Stimulated activated naive CD4-positive, alpha-beta T cell (primary cell): ENCODE data around the gene SLC8A3.

Experiments
- DNase-seq, 6 experiments: peaks; one replicate each; lab custom pipeline; 2025; lab: John Stamatoyannopoulos, UW

Gene SLC8A3

DNA sequence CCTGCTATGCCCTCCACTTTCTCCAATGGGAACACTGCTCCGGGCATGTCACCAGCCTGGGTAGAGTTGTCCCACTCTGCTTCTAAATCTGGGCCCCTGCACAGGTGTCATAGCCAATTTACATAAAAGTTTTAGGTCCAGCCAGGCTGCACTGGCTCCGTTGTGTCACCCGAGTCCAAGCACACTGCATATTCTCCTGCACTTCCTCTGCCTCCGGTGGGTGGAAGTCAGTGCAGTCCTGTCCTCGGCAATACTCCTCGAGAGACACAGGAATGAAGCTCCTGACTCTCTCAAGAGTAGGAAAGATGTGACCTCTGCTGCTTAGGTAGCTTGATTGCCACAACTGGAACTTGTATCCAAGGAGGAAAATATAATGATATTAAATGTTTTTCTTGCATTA is 15.2 kb downstream of the SLC8A3 start:
- DNase-seq = no peak

DNA sequence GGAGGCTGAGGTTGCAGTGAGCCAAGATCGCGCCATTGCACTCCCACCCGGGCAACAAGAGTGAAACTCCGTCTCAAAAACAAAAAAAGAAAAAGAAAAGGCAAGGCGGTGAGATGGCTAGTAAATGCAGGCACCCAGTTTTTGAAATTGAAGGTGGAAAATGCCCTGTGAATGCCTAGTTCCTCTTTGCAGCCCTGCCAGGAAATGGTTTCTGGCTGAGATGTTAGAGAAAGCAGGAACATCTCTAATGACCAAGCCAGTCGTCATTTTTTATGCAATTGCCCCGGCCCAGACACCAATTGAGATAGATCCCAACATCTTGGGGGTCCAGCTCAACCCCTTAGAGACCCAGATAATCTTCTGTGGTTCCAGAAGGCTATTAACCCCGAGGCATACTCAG is 17.0 kb downstream of the SLC8A3 start:
- DNase-seq = no peak

DNA sequence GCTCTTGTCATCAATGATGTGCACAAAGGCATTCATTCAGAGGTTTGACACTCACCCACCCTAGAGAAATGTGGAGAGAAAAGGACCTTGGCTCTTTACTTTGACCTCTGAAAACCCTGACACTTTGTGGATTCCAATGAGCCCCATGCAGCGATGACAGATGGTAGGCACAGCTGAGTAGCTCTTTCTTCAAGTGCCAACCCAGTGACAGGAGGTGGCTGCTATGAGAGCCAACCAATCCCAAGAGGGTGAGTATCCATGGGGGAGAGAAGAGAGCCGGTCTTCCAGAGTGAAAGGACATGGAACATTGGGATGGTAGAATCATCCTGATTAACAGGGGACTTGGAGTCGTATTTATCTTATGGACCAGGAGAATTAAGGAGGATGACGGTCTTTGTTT is 17.8 kb downstream of the SLC8A3 start:
- no peak for DNase-seq

DNA sequence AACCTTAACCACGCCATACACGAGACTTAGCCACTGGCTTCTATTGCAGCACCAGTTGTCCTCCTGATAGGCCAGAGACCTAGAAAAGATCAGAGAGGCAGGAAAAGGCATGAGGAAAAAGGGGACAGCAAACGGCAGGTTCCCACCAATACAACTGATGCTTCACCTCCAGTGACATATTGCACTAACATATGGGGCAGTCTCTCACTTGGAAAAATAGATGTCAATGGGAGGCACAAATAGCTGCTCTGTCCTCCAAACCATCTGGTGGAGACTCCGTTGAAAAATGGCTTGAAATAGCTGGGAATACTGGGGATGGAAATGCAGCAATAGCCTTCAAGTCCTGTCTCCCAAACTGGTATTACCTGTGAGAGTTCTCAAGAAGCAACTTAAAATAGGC is 20.3 kb downstream of the SLC8A3 start:
- no peak for DNase-seq

DNA sequence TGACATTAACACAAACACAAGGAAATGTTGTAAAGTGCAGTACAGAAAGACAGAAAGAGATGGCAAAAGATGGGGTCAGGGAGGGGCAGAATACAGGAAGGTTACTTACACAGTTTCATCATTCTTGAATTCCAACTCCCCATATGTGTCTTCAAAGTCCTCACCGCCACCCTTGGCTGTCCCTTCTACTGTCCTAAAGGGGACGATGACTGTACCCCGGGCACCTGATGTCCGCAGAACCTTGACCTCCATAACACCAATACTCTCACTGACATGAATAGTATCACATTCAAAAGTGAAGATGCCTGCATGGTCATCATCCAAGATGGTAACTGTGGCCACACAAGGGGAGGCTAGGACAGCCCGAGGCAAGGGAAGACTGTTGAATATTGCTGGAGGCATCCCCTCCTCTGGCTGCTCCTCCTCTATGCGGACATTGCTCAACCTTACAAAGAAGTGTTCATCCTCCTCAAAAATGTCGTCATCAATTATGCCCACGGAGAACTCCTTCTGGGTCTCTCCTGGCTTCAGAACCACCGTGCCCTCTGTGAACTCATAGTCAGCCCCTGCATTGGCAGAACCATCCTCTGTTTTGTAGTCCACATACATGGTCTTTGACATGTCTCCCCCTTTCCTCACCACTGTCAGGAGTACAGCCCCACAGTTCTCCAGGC is 22.1 kb downstream of the SLC8A3 start:
- DNase-seq = no peak

DNA sequence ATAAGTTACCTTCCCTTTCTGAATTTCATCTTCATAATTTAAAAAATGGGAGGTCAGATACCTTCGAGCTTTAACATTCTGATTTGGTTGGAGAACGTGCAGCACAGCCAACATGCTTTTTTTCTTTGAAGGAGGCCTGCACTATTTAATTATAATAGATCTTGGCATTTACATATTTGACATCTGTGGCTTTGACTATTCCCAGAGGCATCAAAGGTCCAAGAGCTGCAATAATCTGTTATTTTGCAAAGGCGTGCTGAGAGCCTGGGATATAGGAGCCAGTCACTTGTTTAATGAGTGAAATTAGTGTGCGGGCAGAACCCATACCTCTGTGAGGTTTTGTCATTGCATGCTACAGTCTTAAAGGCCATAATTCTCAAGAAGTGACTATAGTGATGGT is 26.4 kb downstream of the SLC8A3 start:
- no peak for DNase-seq

DNA sequence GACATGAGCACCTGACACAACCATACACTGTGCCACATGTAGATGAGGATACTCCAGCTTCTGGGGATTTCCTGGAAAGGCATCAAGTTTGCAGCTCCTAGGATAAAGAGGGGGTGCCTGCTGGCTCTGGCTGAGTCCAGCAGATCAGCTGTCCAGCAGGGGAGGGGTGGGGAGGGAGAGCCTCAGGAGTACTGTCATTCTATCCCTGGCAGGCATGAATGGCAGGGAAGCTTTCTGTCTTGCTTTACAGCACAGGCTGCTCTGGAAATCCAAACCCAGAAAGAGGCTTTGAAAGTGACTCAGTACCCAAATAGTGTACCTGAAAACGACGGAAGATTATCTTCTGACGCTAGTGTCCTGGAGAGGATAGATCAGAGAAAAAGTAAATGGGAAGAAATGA is 32.2 kb downstream of the SLC8A3 start:
- no peak for DNase-seq

DNA sequence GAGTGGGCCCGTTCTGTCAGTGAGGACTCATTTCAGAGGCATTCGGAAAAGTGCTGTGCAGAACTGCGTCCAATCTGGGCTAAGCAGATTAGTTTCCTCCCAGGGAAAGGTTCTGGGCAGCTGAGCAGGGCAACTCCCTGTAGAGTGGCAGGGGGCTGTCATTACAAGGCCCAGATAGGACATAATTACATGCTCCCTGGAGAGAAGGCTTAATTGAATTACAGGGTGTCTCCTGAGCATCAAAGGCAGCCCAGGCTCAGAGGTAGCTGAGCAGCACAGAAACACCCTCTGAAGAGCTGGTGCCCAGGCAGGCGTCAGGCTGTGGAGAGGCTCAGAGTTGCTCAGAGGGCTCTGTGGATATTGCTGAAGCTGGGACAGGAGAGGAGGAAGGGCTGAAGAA is 36.0 kb downstream of the SLC8A3 start:
- DNase-seq = no peak

DNA sequence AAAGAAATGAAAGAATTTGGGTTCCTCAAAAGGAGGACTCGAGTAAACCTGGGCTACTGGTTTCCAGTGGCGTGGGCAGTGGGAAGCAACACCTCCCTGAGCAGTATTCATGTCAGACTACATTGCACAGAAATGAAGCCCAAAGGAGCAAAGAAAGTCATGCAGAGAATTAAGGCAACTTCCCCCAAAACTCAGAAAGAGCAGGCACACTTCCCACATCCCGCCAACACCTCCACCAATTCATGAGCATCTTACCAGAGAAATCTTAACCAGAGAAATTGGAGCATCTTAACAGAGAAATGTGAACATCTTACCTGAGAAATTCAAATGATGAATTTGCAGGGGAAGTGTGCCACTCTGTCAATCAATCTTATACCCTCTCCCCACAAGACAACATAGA is 36.7 kb downstream of the SLC8A3 start:
- no peak for DNase-seq

DNA sequence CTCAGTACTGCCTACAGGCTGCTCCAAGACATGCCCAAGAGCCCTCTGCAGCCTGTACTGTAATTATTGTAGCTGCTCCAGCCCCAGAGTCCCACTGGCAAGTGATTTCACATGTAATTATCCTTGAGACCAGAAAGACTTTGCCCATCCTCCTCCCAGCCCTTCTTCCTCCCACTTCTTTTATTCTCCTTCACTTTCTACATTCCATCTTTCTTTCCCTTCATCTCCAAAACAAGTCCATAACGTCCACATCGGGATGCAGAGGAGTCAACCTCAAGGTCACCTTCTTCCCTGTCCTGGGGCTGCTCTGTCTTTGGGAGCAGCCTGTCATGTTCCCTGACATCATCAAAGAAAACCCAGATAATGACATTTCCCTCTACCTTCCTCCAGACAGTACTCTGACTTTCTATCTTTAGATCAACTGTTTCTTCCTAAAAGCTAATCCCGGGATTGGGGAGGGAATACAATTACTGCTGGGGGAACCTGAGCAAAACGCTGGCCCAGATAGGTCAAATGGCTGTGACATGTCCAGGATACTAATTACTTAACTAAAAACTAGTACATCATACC is 39.1 kb downstream of the SLC8A3 start:
- no peak for DNase-seq

DNA sequence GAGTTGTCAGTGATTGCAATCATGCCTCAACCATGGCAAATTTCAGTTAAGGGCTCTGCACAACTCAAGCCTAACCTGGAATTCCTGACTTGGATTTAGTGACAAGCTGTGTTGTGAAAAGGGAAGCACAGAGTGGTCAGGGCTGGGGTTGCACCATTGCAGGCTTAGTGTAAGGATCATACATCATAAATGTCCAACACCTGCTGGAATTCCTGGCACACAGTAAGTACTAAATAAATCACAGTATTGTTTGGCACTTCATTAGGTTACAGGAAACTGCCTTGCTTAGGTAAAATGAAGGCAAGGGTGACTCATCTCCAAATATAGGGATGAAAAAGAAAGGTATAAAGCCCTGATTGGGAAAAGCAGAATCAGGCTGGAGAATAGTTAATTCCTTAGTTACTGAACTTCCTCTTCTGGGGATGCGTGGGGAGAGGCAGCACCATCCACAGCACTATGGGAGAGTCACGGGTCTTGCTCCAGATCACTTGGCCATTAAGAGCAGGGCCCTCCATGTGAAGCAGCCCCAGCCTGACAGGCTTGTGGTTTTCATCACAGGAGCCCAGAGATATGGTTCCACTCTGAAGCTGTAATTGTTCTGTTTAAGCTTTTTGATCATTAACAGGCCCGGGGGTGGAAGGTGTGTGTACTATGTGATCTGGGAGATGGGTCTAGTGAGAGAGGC is 39.7 kb downstream of the SLC8A3 start:
- no peak for DNase-seq

DNA sequence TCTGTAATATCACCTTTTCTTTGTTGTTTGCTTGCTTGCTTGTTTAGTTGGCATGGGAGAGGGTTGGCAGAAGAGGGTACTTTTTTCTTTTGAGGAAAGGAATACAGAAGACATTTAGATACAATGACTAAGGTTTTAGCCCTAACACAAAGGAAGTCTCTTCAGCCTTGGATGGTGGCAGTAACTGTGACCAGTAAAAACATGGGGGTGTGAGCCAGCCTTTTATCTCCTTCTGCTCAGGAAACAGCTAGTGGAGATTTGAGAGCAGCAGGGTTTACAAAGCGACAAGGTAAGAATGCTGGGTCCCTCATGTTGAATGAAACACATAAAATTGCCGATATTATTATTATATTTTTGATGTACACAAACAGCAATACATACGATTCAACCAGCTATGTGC is 40.4 kb downstream of the SLC8A3 start:
- DNase-seq = no peak

DNA sequence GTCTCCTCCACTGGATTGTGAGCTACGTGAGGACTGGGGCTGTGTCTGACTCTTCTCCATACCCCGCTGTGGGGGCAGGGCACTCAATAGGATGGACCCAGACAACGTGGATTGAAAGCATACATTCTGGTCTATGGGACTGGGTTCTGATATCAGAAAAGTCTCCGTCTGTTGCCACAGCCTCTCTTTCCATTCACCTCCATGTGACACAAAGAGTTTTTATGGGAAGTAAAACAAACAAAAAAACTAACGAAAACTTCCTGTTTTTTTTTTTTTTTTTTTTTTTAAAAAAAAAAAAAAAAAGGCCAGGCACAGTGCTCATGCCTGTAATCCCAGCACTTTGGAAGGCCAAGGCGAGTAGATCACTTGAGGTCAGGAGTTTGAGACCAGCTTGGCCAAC is 44.7 kb downstream of the SLC8A3 start:
- DNase-seq = no peak

DNA sequence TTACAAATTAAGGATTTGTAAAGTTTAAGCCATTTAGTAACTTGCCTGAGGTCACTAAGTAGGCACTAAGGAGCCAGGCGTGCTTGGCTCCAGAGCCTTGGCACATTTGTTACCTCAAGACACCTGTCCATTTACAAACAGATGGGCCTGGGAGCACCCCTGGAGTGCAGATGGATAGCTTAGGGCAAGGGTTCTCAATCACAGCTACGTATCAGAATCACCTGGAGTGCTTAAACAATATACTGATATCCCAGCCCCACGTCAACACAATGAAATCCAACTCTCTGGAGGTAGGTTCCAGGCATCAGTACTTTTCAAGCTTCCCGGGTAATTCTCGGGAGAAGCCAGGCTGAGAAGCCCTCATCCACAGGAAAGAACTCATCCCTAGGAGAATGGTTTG is 45.4 kb downstream of the SLC8A3 start:
- DNase-seq = no peak

DNA sequence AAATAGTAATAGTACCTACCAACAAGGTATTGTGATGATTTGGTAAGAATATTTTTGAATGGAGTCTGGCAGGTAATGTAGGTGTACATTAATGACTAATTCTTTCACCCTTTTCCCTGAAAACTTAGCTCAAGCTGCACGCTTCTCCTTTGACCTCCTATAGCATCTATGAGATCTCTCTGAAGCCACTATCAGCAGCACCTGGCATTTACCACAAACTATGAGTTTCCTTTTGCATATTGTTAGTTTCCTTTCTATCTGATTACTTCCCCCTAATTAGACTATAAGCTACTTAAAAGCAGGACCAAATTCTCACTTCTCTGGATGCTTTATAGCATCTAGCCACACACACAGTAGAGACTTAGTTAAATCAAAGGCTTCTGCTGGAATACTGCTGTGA is 48.1 kb downstream of the SLC8A3 start:
- no peak for DNase-seq

DNA sequence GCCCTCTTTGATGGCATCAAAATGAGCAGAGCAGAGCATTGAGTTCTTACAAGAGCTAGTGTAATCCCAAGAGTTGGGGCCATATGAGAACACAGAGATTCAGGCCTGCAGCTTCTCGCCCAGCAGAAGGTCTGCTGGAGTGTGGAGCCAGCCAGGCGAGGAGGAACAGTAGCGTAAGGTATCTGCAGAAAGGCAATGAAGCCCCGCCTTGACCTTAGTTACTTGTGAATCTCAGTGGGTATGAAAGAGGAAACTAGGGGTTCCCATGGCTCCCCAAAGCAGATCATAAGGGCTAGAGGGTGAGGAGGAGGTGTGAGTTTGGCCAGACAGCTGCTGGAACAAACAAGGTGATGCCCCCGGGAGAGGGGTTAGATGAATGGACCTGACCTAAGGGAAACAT is 49.4 kb downstream of the SLC8A3 start:
- no peak for DNase-seq

DNA sequence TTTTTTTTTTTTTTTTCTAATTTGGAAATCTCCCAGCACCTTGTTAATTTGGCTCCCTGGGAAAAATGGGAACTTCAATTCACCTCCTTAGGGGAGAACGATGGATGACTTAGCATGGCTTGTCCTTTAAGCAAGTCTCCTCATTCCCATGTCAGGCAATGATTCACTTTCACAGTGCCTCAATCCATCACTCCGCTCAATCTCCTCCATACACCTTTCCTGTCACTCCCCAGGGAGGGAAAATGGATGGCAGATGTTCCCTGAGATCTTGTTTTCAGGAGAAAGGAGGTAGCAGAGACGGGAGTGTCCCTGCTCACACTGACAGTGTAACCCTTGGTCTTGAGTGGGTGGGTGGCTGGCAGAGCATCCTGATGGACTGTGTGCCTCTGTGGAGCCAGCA is 51.0 kb downstream of the SLC8A3 start:
- DNase-seq = no peak

DNA sequence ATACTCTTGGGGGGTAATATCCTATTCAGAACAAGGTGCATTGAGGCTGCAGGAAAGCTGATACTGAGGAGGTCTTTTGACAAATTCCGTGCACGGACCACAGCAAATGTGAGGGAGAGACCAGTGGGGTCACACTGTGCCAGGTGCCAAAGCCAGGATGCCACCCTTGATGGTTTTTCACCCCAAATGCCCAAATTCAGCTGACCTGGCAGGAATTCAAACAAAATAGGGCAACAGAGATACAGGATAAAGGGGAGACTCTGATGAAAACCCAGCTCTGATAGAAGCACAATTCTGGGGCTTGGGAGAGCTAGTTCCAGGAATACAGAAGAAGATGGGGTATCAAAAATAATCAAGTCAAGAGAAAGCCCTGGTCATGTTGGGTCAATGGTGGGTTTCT is 55.3 kb downstream of the SLC8A3 start:
- DNase-seq = no peak

DNA sequence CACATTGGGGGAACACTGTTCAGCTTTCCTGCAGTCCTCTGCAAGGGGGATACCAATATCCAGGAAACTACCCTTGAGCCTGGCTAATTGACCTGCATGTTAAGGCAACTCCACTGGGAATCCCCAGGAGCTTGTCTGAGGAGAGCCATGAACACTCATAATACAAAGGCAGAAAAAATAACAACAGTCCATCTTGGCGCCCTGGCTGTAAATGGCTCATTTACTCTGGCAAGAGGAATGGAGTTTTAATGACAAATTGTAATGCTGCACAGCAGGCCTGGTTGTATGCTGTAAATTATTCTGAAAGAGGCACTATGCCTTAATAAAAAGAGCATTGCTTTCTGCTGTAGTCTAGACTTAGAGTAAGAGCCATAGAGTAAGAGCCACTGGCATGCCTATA is 58.3 kb downstream of the SLC8A3 start:
- no peak for DNase-seq

DNA sequence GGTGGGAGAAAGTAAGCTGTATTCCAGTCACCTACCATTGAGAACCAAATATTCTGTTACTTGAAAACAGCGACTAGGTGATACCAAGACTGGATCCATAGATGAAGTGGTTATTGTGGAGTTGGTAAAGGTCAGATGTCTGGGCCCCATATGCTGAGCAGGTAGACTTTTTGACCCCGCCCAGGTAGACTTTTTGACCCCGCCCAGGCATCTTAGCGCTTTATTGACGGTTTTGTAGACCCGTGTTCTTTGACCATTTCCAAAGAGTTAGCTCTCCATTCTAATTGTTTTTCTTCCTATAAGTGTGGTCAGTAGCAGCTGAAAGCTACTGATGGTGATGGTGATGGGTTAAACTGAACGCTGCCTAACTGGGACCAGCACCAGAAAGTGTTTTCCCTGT is 61.6 kb downstream of the SLC8A3 start:
- DNase-seq = no peak

DNA sequence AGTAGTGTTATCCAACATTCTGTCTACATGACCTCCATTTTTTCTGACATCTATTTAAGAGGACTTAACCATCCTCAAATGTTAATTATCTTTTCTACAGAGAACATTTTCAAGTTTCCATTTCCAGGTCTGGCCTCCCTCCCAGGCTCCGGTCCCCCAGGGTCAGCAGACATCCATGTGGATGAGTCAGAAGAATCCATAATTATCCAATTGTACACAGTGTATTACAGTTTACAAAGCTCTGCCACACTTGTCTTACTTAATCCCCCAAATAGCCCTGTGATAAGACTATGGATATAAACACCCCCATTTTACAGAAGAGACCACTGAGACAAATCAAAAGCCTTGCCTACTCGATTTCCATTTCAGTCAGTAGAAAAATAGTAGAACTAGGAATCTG is 65.0 kb downstream of the SLC8A3 start:
- no peak for DNase-seq

DNA sequence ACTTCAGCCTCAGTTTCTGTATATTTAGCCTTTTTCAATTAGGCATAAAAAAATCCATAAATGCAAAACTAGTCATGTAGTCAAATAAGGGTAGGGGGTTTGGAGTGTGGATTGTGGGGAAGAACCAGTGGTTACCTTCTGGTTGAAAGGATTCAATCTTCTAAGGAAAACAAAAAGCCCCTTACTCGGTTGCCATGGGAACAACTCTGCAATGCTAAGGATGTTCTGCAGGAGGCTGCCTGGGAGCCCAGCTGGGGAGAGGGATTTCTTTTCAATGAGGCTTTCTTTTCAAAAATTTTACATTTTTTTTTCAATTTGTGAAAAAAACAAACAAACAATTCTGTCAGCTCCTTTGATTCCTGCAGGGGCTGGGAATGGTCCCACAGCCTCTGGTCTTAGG is 67.2 kb downstream of the SLC8A3 start:
- DNase-seq = no peak

DNA sequence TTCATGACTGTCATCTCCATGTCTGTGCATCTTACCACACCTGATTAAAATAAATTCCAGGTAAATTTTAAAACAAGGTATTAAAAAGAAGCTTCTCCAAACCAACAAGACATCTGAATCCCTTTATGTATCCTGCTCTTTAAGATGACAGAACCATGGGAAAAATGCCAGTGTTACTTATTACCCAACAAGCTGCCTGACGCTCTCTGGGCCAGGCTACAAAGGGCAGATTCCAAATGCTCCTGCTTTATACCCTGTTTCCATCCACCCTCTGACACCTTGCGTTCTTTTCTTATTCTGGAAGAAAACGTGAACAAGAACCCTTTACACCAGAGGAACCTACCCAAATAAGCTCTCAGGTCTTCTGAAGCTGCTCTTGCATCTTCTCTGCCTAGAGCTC is 70.7 kb downstream of the SLC8A3 start:
- no peak for DNase-seq

DNA sequence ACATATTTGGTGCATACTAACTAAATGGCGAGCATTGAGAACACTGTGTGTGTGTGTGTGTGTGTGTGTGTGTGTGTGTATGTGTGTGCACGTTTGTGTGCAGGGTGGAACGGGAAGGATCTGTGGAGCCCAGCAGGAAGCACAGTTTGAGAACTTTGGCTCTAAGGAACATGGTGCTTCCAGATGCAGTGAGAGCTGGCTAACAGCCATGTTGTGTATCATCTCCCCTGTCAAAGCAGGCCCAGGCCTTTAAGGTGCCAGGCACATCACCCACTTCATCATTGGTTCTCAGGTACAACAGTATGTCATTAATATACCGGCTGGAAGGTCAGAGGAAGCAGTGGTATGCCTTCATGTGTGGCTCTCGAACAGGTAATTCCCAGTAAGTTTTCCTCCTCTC is 72.5 kb downstream of the SLC8A3 start:
- DNase-seq = no peak
